ENCODE results near the gene MYF5.
"Not testable (repeated sequence)": the region's sequence is repeated elsewhere in the genome, so short reads cannot be mapped to it uniquely, and the experiment has no call there.

The MYF5 gene

DNA sequence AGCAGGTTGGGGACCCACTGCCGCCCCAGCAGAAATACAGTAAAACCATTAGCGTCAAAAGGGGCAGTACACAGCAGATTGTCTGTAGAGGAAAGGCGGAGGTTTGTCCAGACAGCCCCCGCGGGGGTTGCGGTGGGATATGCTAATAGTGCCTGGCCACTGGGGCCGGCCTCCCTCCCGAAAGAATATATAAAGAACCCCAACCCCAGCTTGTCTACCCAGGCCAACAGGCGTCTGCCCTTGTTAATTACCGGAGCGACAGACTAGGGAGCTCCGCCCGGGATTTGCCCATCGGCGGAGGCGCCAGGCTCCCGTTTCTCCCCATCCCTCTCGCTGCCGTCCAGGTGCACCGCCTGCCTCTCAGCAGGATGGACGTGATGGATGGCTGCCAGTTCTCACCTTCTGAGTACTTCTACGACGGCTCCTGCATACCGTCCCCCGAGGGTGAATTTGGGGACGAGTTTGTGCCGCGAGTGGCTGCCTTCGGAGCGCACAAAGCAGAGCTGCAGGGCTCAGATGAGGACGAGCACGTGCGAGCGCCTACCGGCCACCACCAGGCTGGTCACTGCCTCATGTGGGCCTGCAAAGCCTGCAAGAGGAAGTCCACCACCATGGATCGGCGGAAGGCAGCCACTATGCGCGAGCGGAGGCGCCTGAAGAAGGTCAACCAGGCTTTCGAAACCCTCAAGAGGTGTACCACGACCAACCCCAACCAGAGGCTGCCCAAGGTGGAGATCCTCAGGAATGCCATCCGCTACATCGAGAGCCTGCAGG, at the start of gene MYF5:
MYF5 (plus strand) TSS at position 217 of the 774 bp plus-strand sequence; CDS start at position 369, 152 bp downstream.
- DNase-seq: no peak
- Histone ChIP-seq H3K36me3 (replicated peaks) (no peaks in the 10 kb centered on the region), H3K27ac (no peak within 1 kb of the TSS), H3K27me3 (replicated peaks) (no peaks in the 10 kb centered on the region), H3K4me3 (ENCODE audit: low read depth, low read length) (no peak within 1 kb of the TSS)
- in situ Hi-C loops (cut with HindIII; ENCODE audit: low pct_ligation_motif_present, low sequenced_read_pairs): no loop called here
- no peak for TF ChIP-seq CTCF (IDR thresholded peaks at IDR 0.05; ENCODE audit: low read depth, low read length, missing control alignments)

GRCh38 chr12:80670214-80670613, 46.5 kb upstream of the MYF5 start:
- TF ChIP-seq CTCF (IDR thresholded peaks at IDR 0.05; ENCODE audit: low read depth, low read length, missing control alignments): no peak
- no peak for DNase-seq
- in situ Hi-C loops (cut with HindIII; ENCODE audit: low pct_ligation_motif_present, low sequenced_read_pairs): no loop called here
- H3K36me3 ChIP-seq (replicated peaks): no peaks in the 10 kb centered on the region
- H3K4me3 ChIP-seq (ENCODE audit: low read depth, low read length): no peak overlapping the region
- H3K27ac ChIP-seq: no peak overlapping the region
- H3K27me3 ChIP-seq (replicated peaks): no peaks in the 10 kb centered on the region

GRCh38 chr12:80676042-80676636, 40.6 kb upstream of the MYF5 start:
- H3K36me3 ChIP-seq (replicated peaks); in situ Hi-C loops (cut with HindIII; ENCODE audit: low pct_ligation_motif_present, low sequenced_read_pairs); H3K27me3 ChIP-seq (replicated peaks); H3K27ac ChIP-seq; H3K4me3 ChIP-seq (ENCODE audit: low read depth, low read length): not testable (repeated sequence)
- DNase-seq: peak; percentile 9
- peak; percentile 29 for TF ChIP-seq CTCF (IDR thresholded peaks at IDR 0.05; ENCODE audit: low read depth, low read length, missing control alignments)

DNA sequence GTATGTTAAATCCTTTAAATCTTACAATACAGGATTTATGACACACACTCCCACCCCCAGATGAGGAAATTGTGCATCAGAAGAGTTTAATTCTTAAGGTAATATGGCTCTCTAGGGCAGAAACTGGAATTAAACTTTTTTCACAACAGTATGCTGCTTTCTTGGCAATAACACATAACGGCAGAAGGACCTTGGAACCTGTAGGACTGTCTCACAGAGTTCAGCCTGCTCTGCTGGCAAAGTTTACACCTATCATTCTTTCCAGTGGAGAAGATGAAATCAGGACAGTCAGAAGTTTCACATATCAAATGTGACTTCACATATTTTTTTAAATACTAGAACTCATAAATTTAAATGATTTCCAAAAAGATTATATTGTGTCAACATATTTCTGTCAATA, 39.9 kb upstream of the MYF5 start:
- DNase-seq: no peak
- Histone ChIP-seq H3K27me3 (replicated peaks) (no peaks in the 10 kb centered on the region), H3K27ac (no peak overlapping the region), H3K36me3 (replicated peaks) (no peaks in the 10 kb centered on the region), H3K4me3 (ENCODE audit: low read depth, low read length) (no peak overlapping the region)
- no peak for TF ChIP-seq CTCF (IDR thresholded peaks at IDR 0.05; ENCODE audit: low read depth, low read length, missing control alignments)
- in situ Hi-C loops (cut with HindIII; ENCODE audit: low pct_ligation_motif_present, low sequenced_read_pairs): no loop called here

GRCh38 chr12:80677994-80678393, 38.7 kb upstream of the MYF5 start:
- in situ Hi-C loops (cut with HindIII; ENCODE audit: low pct_ligation_motif_present, low sequenced_read_pairs): no loop called here
- H3K4me3 ChIP-seq (ENCODE audit: low read depth, low read length): no peak overlapping the region
- no peaks in the 10 kb centered on the region for H3K27me3 ChIP-seq (replicated peaks)
- H3K36me3 ChIP-seq (replicated peaks): no peaks in the 10 kb centered on the region
- no peak overlapping the region for H3K27ac ChIP-seq
- no peak for DNase-seq
- no peak for TF ChIP-seq CTCF (IDR thresholded peaks at IDR 0.05; ENCODE audit: low read depth, low read length, missing control alignments)

Data from brain microvascular endothelial cell (primary cell).